ENCODE measurements around the gene TDRD12.

GRCh38 chr19:32862741-32863140 lies 143.2 kb downstream of the TDRD12 start:
- TF ChIP-seq ZBTB10 (CRISPR knock-in tag; IDR thresholded peaks at IDR 0.05; ENCODE audit: borderline replicate concordance) (no peak), KDM5B (CRISPR knock-in tag; IDR thresholded peaks at IDR 0.05; ENCODE audit: borderline replicate concordance) (no peak), ZSCAN22 (CRISPR knock-in tag; IDR thresholded peaks at IDR 0.05) (no peak), BRF2 (CRISPR knock-in tag; IDR thresholded peaks at IDR 0.05) (no peak), TAF1 (CRISPR knock-in tag; IDR thresholded peaks at IDR 0.05) (no peak), ZZZ3 (CRISPR knock-in tag; IDR thresholded peaks at IDR 0.05; ENCODE audit: borderline replicate concordance) (no peak)

All from HepG2 (cell line).